ENCODE data around the gene DLG2.

DLG2 gene

GRCh38 chr11:83921447-83922192 is 1705.5 kb downstream of the DLG2 start:
- Histone ChIP-seq H3K4me3 (ENCODE audit: low read depth in 1 of 2, low read length in 1 of 2) (no peak overlapping the region), H3K27me3 (no peaks in the 10 kb centered on the region), H3K9me3 (no peaks in the 10 kb centered on the region), H3K27ac (no peak overlapping the region), H3K4me1 (ENCODE audit: control insufficient read depth in 1 of 2, insufficient read depth in 1 of 2, low read depth in 1 of 2, low read length in 1 of 2) (no peaks in the 10 kb centered on the region), H3K36me3 (no peaks in the 10 kb centered on the region)
- no peak for TF ChIP-seq CTCF (IDR thresholded peaks at IDR 0.05)

GRCh38 chr11:83918476-83918875 is 1708.7 kb downstream of the DLG2 start:
- Histone ChIP-seq H3K9me3 (no peaks in the 10 kb centered on the region), H3K4me3 (ENCODE audit: low read depth in 1 of 2, low read length in 1 of 2) (no peak overlapping the region), H3K27me3 (no peaks in the 10 kb centered on the region), H3K36me3 (no peaks in the 10 kb centered on the region), H3K4me1 (ENCODE audit: control insufficient read depth in 1 of 2, insufficient read depth in 1 of 2, low read depth in 1 of 2, low read length in 1 of 2) (no peaks in the 10 kb centered on the region), H3K27ac (no peak overlapping the region)
- TF ChIP-seq CTCF (IDR thresholded peaks at IDR 0.05), result no peak

- Histone ChIP-seq H3K36me3 (no peaks in the 10 kb centered on the region), H3K27me3 (no peaks in the 10 kb centered on the region), H3K4me1 (ENCODE audit: control insufficient read depth in 1 of 2, insufficient read depth in 1 of 2, low read depth in 1 of 2, low read length in 1 of 2) (no peaks in the 10 kb centered on the region), H3K4me3 (ENCODE audit: low read depth in 1 of 2, low read length in 1 of 2) (no peak overlapping the region), H3K9me3 (no peaks in the 10 kb centered on the region), H3K27ac (no peak overlapping the region)
- TF ChIP-seq CTCF (IDR thresholded peaks at IDR 0.05), result no peak
Observed at GRCh38 chr11:83914995-83915394, 1712.1 kb downstream of the DLG2 start.

- Histone ChIP-seq H3K36me3 (no peaks in the 10 kb centered on the region), H3K4me3 (ENCODE audit: low read depth in 1 of 2, low read length in 1 of 2) (no peak overlapping the region), H3K4me1 (ENCODE audit: control insufficient read depth in 1 of 2, insufficient read depth in 1 of 2, low read depth in 1 of 2, low read length in 1 of 2) (no peaks in the 10 kb centered on the region), H3K27ac (no peak overlapping the region), H3K27me3 (no peaks in the 10 kb centered on the region), H3K9me3 (no peaks in the 10 kb centered on the region)
- no peak for TF ChIP-seq CTCF (IDR thresholded peaks at IDR 0.05)
Observed at GRCh38 chr11:83909579-83910534, 1717.3 kb downstream of the DLG2 start.

- Histone ChIP-seq H3K27ac (no peak overlapping the region), H3K4me3 (ENCODE audit: low read depth in 1 of 2, low read length in 1 of 2) (no peak overlapping the region), H3K36me3 (no peaks in the 10 kb centered on the region), H3K9me3 (no peaks in the 10 kb centered on the region), H3K27me3 (no peaks in the 10 kb centered on the region), H3K4me1 (ENCODE audit: control insufficient read depth in 1 of 2, insufficient read depth in 1 of 2, low read depth in 1 of 2, low read length in 1 of 2) (no peaks in the 10 kb centered on the region)
- TF ChIP-seq CTCF (IDR thresholded peaks at IDR 0.05), result no peak
Observed at GRCh38 chr11:83908298-83908856, 1718.8 kb downstream of the DLG2 start.

Data from neutrophil (primary cell).